PC-9 (cell line): ENCODE results near the gene ZNF319. TPM values are rescaled to one million over a fixed set of nuclear protein-coding genes. Genes with fewer than 3 reads are reported as not detected.

Experiments
- BruUV-seq: library from RNA; stranded (reverse); fragments of 400-500 nt; replicated peaks from 2 replicates; lab custom pipeline; 2021; lab: Mats Ljungman, UMichigan
- CTCF ChIA-PET: fragments of 300-600 bp; sonication (Branson Sonifier 250); formaldehyde crosslinking; loops from one replicate; lab custom pipeline; 2022; ENCODE audit warnings: antibody characterized with exemption; lab: Charles Lee
- POLR2A ChIA-PET: fragments of 300-600 bp; sonication (Branson Sonifier 250); formaldehyde crosslinking; loops from one replicate; lab custom pipeline; 2022; ENCODE audit warnings: antibody characterized with exemption; ENCODE audit not compliant: unreplicated experiment; lab: Charles Lee
- DNase-seq, 2 experiments: peaks; one replicate each; pipeline versions ENCODE4 v3.0.0 to v3.0.0-alpha.2; 2015 to 2022; ENCODE audit warnings: mixed read lengths in 1 of 2
- H2AFZ ChIP-seq: fragments of 200-600 bp; sonication (generic); 2 replicates; pipeline ENCODE4 v1.8.1; 2017; ENCODE audit warnings: antibody characterized with exemption
- H3F3A ChIP-seq: fragments of 200-600 bp; sonication (generic); 2 replicates; pipeline ENCODE4 v1.8.1; 2017; ENCODE audit warnings: antibody characterized with exemption, mild to moderate bottlenecking, low read depth; ENCODE audit not compliant: insufficient read depth
- H3K27ac ChIP-seq: fragments of 200-600 bp; sonication (generic); 2 replicates; pipeline ENCODE4 v1.6.1; 2016; ENCODE audit warnings: mixed run types
- H3K27me3 ChIP-seq: fragments of 200-600 bp; sonication (generic); 2 replicates; pipeline ENCODE4 v1.6.1; 2016; ENCODE audit warnings: low read depth, mixed run types; ENCODE audit not compliant: insufficient read depth
- H3K36me3 ChIP-seq: fragments of 200-600 bp; sonication (generic); 2 replicates; pipeline ENCODE4 v1.6.1; 2016; ENCODE audit warnings: low read depth, mixed run types
- H3K4me1 ChIP-seq: fragments of 200-600 bp; sonication (generic); replicated peaks from 2 replicates; pipeline ENCODE4 v1.6.1; 2016; ENCODE audit warnings: mixed run types; ENCODE audit not compliant: insufficient read depth
- H3K4me2 ChIP-seq: fragments of 200-600 bp; sonication (generic); 2 replicates; pipeline ENCODE4 v1.6.1; 2017; ENCODE audit warnings: mixed run types
- H3K4me3 ChIP-seq: fragments of 200-600 bp; sonication (generic); 2 replicates; pipeline ENCODE4 v1.6.1; 2016; ENCODE audit warnings: mixed run types
- H3K79me2 ChIP-seq: fragments of 200-600 bp; sonication (generic); 2 replicates; pipeline ENCODE4 v1.6.1; 2017; ENCODE audit warnings: low read depth, mixed run types
- H3K9me2 ChIP-seq: fragments of 200-600 bp; sonication (generic); 2 replicates; pipeline ENCODE4 v1.8.1; 2017; ENCODE audit warnings: mild to moderate bottlenecking; ENCODE audit not compliant: insufficient read depth
- H3K9me3 ChIP-seq: fragments of 200-600 bp; sonication (generic); 2 replicates; pipeline ENCODE4 v1.8.1; 2016; ENCODE audit warnings: low read depth; ENCODE audit not compliant: insufficient read depth
- H4K20me1 ChIP-seq: fragments of 200-600 bp; sonication (generic); 2 replicates; pipeline ENCODE4 v1.8.1; 2017; ENCODE audit not compliant: insufficient read depth
- EZH2 ChIP-seq: fragments of 200-600 bp; sonication (generic); IDR thresholded peaks from 2 replicates; pipeline ENCODE4 v1.8.0; 2017; ENCODE audit warnings: antibody characterized with exemption, low read depth
- intact Hi-C: fragments of 100-400 bp; cut with micrococcal nuclease; formaldehyde crosslinking; loops from one replicate; pipeline ENCODE4 v1.10.0; 2022; ENCODE audit not compliant: unreplicated experiment
- total RNA-seq: library from RNA; stranded (reverse); gene quantifications from 2 replicates; pipeline ENCODE4 v1.2.3, GENCODE V29; 2021
- TF ChIP-seq, protein P1 (sequence below): fragments of 200-600 bp; sonication (generic); conservative IDR thresholded peaks from 2 replicates; pipeline ENCODE4 v1.6.1; 2017; ENCODE audit warnings: mixed run types, antibody characterized with exemption, mild to moderate bottlenecking, moderate library complexity

The ZNF319 gene
- total RNA-seq, 1 experiment from 2014 or later: 11.0 TPM

DNA sequence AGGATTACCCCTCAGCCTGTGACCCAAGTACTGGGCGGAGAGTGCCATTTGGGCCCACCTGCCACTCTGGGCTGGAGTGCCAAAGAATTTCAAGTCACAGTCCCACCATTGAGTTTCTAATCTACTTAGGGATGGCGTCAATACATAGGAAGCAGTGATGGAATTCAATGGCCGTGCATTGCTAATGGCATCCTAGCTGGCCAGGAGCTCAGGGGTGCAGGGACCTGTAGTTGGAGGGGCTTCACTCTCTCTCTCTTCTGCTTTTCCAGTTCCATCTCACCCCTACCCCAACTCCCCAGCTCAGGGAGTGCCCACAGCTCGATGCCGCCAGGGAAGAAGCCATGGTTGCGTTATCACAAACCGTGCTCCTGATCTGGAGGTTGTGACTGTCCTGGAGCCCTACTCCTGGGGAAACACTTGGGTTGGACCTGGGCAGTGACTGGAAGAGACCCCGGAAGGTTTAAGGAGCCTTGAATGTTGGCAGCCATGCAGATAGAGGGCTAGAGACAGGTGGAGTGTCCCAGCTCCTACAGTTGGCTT, 27.5 kb upstream of the ZNF319 start:
- Histone ChIP-seq H3F3A (peaks cover 25% of the 10 kb centered on the region; the same call in 1 of the 2 replicates), H3K4me1 (peaks cover 17% of the 10 kb centered on the region), H3K27ac (no peak overlapping the region), H3K79me2 (0 out of 2 replicates have a peak, but pooled peaks cover 15% of the 10 kb centered on the region), H3K9me3 (no peaks in the 10 kb centered on the region), H3K4me3 (peak overlapping the region; percentile 94; the same call in 1 of the 2 replicates), H2AFZ (no peak overlapping the region), H3K9me2 (no peaks in the 10 kb centered on the region), H3K27me3 (no peaks in the 10 kb centered on the region), H3K36me3 (no peaks in the 10 kb centered on the region), H4K20me1 (0 out of 2 replicates have a peak, but pooled peaks cover 5% of the 10 kb centered on the region), H3K4me2 (peak overlapping the region; percentile 90)
- no peak for DNase-seq
- TF ChIP-seq, protein P1, sequence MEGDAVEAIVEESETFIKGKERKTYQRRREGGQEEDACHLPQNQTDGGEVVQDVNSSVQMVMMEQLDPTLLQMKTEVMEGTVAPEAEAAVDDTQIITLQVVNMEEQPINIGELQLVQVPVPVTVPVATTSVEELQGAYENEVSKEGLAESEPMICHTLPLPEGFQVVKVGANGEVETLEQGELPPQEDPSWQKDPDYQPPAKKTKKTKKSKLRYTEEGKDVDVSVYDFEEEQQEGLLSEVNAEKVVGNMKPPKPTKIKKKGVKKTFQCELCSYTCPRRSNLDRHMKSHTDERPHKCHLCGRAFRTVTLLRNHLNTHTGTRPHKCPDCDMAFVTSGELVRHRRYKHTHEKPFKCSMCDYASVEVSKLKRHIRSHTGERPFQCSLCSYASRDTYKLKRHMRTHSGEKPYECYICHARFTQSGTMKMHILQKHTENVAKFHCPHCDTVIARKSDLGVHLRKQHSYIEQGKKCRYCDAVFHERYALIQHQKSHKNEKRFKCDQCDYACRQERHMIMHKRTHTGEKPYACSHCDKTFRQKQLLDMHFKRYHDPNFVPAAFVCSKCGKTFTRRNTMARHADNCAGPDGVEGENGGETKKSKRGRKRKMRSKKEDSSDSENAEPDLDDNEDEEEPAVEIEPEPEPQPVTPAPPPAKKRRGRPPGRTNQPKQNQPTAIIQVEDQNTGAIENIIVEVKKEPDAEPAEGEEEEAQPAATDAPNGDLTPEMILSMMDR: no peak
- no peak for TF ChIP-seq EZH2
- CTCF ChIA-PET: interaction anchor here (0.5 to 0.7 kb wide), 4 partner anchors 94 to 565 kb away, joined by 4 to 9 read pairs (median 4); partner anchors contain the start of gene POLR2C
- intact Hi-C loops: loop anchor here (10.0 kb wide), 3 partner anchors 167 to 627 kb away; partner anchors contain the start of genes CSNK2A2 and SETD6
- POLR2A ChIA-PET: interaction anchor here (0.5 to 0.7 kb wide), 2 partner anchors 73 to 647 kb away, joined by 6 to 20 read pairs; no protein-coding TSS in a partner anchor
- no TSS peak for BruUV-seq

DNA sequence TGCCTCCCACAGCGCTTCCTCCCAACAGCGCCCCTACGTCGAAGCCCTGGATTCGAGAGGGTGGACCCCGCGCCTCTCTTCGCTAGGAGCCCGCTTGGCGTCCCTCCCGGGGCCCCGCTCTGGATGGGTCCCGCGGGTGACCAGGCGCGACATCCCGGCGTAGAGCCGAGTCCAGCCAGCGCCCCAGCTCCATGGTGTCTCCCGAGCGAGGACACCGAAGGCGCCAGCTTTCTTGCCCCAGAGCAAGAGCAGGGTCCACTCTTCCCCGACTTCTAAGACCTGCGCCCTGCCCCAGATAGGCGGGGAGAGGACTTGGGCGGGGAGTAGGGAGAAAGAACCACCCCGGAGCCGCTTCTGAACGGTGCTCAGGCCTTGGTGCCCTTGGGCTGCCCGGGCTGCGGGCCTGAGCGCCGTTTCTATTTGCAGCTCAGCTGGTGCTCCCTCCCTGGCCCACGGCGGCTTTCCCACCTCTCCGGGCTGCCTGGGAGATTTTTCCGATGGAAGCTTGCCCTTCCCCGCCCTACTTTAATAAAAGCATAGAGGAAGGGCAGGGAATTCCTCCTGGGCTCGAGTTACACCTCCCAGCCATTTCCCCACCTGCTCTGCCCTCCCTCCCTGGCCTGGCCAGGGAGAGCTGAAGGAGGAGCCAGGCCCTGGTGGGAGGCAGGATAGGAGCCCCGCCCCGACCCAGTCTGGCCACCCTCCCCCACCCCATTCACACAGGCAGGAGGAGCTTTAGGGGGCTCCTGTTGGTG, 26.9 kb upstream of the ZNF319 start:
- TF ChIP-seq, protein P1: no peak
- no peak for TF ChIP-seq EZH2
- POLR2A ChIA-PET: interaction anchor here (0.5 to 0.7 kb wide), 2 partner anchors 73 to 648 kb away, joined by 6 to 20 read pairs; no protein-coding TSS in a partner anchor
- H3K79me2 ChIP-seq: 0 out of 2 replicates have a peak, but pooled peaks cover 15% of the 10 kb centered on the region
- H3K27me3 ChIP-seq: no peaks in the 10 kb centered on the region
- no peaks in the 10 kb centered on the region for H3K9me2 ChIP-seq
- intact Hi-C loops: loop anchor here (10.0 kb wide), 3 partner anchors 167 to 627 kb away; partner anchors contain the start of genes CSNK2A2 and SETD6
- H2AFZ ChIP-seq: peak overlapping the region; percentile 86
- H4K20me1 ChIP-seq: 0 out of 2 replicates have a peak, but pooled peaks cover 5% of the 10 kb centered on the region
- CTCF ChIA-PET: interaction anchor here (0.5 to 1.0 kb wide), 5 partner anchors 95 to 565 kb away, joined by 3 to 9 read pairs (median 4); partner anchors contain the start of genes CFAP20 and POLR2C
- peaks cover 29% of the 10 kb centered on the region; the same call in 1 of the 2 replicates for H3F3A ChIP-seq
- no peaks in the 10 kb centered on the region for H3K36me3 ChIP-seq
- no TSS peak for BruUV-seq
- H3K4me2 ChIP-seq: peak overlapping the region; percentile 90
- H3K27ac ChIP-seq: no peak overlapping the region
- peak overlapping the region; percentile 94 for H3K4me3 ChIP-seq
- H3K4me1 ChIP-seq: peaks cover 23% of the 10 kb centered on the region
- peak; percentile 60 to 65 for DNase-seq
- no peaks in the 10 kb centered on the region for H3K9me3 ChIP-seq

DNA sequence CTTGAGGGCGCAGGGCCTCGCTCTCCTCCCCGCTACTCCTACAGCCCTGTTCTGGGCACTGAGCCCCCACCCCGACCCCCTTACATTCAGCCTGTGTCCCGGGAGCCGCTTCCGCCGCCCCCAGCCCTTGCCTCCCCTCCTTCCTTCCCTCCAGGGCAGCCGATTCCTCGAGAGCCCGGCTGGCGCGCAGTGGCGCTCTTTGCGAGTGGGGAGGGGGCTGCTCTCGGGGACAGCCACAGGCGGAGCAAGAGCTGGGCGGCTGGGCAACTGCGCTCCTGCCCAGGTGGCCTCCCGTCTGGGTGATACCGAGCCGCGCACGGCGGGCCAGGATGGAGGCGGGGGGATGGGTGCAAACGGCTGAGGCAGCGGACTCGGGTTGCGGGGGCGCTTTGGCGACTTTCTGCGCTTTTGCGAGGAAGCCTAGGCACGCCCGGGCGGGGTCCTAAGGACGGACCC, 26.3 kb upstream of the ZNF319 start:
- intact Hi-C loops: loop anchor here (10.0 kb wide), 3 partner anchors 168 to 628 kb away; partner anchors contain the start of genes CSNK2A2 and SETD6
- BruUV-seq: no TSS peak
- H3K4me3 ChIP-seq: peak overlapping the region; percentile 94
- H3K27ac ChIP-seq: no peak overlapping the region
- no peaks in the 10 kb centered on the region for H3K9me2 ChIP-seq
- 0 out of 2 replicates have a peak, but pooled peaks cover 5% of the 10 kb centered on the region for H4K20me1 ChIP-seq
- H3F3A ChIP-seq: peaks cover 35% of the 10 kb centered on the region; the same call in 1 of the 2 replicates
- H3K79me2 ChIP-seq: 0 out of 2 replicates have a peak, but pooled peaks cover 15% of the 10 kb centered on the region
- ChIA-PET CTCF (interaction anchor here (1.0 kb wide), 1 partner anchor 103 kb away, joined by 3 read pairs; the partner anchor contains the start of gene CFAP20), POLR2A (interaction anchor here (0.7 kb wide), 2 partner anchors 97 to 124 kb away, joined by 3 read pairs; no protein-coding TSS in a partner anchor)
- H3K4me1 ChIP-seq: peaks cover 29% of the 10 kb centered on the region
- DNase-seq: no peak
- no peaks in the 10 kb centered on the region for H3K36me3 ChIP-seq
- H2AFZ ChIP-seq: peak overlapping the region; percentile 86
- TF ChIP-seq, protein P1: no peak
- TF ChIP-seq EZH2: no peak
- H3K9me3 ChIP-seq: no peaks in the 10 kb centered on the region
- H3K4me2 ChIP-seq: peak overlapping the region; percentile 90
- no peaks in the 10 kb centered on the region for H3K27me3 ChIP-seq
